Right lobe of liver (tissue), 6 donors: ENCODE data around the gene PFKFB3. TPM values are rescaled to one million over a fixed set of nuclear protein-coding genes. Genes with fewer than 3 reads are reported as not detected.
A peak's percentile ranks its signal among the peaks of the same experiment; 100 is the strongest.
"Not testable (repeated sequence)": the region's sequence is repeated elsewhere in the genome, so short reads cannot be mapped to it uniquely, and the experiment has no call there.

Experiments
- ATAC-seq, 4 donors: fragments of 200-7000 bp; cut with Tn5 transposase; one replicate each; pipeline ENCODE4 v1.9.1; 2020; ENCODE audit warnings: mild to moderate bottlenecking in 4 of 4, moderate library complexity in 4 of 4
- DNase-seq, 3 donors: peaks; one replicate each; pipeline ENCODE4 v3.0.0-alpha.2; 2020
- H3K27ac ChIP-seq, 3 donors: fragments of 200-600 bp; one replicate each; pipeline ENCODE4 v1.8.0; 2022
- H3K27me3 ChIP-seq, 2 donors: fragments of 200-600 bp; one replicate each; pipeline ENCODE4 v1.8.0; 2022
- H3K36me3 ChIP-seq, 4 donors: fragments of 200-600 bp; sonication (generic) in 1 of 4; one replicate each; pipeline versions ENCODE4 v1.5.1 to v1.8.0; 2017 to 2022; ENCODE audit warnings: control low read depth in 1 of 4
- H3K4me1 ChIP-seq, 4 donors: fragments of 200-600 bp; sonication (generic) in 1 of 4; one replicate each; pipeline versions ENCODE4 v1.5.1 to v1.8.0; 2017 to 2022; ENCODE audit warnings: control low read depth in 1 of 4
- H3K4me3 ChIP-seq, 3 donors: fragments of 200-600 bp; one replicate each; pipeline ENCODE4 v1.8.0; 2022
- H3K9me3 ChIP-seq, 4 donors: fragments of 200-600 bp; sonication (generic) in 1 of 4; one replicate each; pipeline versions ENCODE4 v1.5.1 to v1.8.0; 2017 to 2022; ENCODE audit warnings: control low read depth in 1 of 4
- CTCF ChIP-seq, 4 donors: fragments of 200-600 bp in 3 of 4; fragments of 450-650 bp in 1 of 4; IDR thresholded peaks; one replicate each; pipeline versions ENCODE4 v1.5.1 to v1.8.0; 2016 to 2022; ENCODE audit warnings: antibody characterized with exemption in 4 of 4, mild to moderate bottlenecking in 2 of 4
- POLR2A ChIP-seq: fragments of 450-650 bp; IDR thresholded peaks from one replicate; pipeline ENCODE4 v1.6.1; 2017; ENCODE audit warnings: antibody characterized with exemption, mild to moderate bottlenecking
- WGBS: methylation state at CpG from one replicate; pipeline ENCODE4 v1.1.6; 2018; ENCODE audit warnings: low coverage, low lambda C conversion rate; ENCODE audit not compliant: insufficient coverage; ENCODE audit errors: missing lambda C conversion rate; 5-methylcytosine and 5-hydroxymethylcytosine counted together
- intact Hi-C, 2 donors: fragments of 100-400 bp; cut with DNase I; formaldehyde crosslinking; loops; one replicate each; pipeline versions ENCODE4 v1.11.2 to v1.14.1; 2022
- total RNA-seq, 6 experiments: library from RNA; depleted of rRNA in 2 of 6; stranded (reverse); fragments of >200 nt in 2 of 6; fragmentation: NEBNext Ultra II Directional in 3 of 6; extraction: Animal tissue kit (Norgen Biotek cat#: 25700) in 3 of 6; gene quantifications; one replicate each; pipeline versions ENCODE4 v1.1.0 to v1.2.4, GENCODE V29; 2016 to 2023
- donor health status: DM: no; HTN: yes; CAD: no.
- donor health status: DM: no; HTN: no; CAD: no.
- donor health status: DM: no; HTN: no; CAD: no.
- donor health status: DM: no; HTN: yes; CAD: no.
- donor health status: DM: no; HTN: yes; CAD: no.

Gene PFKFB3
- total RNA-seq, 6 experiments from 2014 or later, result 6.8 to 57.8 (median 20.8) TPM

- no peak for ATAC-seq
- peaks cover 0 to 13% (median 2%) of the 10 kb centered on the region in 4 donors for H3K4me1 ChIP-seq
- WGBS, result 66% methylated on average over 9 of the region's 18 CpGs
- H3K36me3 ChIP-seq, result no peaks in the 10 kb centered on the region
- H3K27ac ChIP-seq, result no peak overlapping the region
- H3K9me3 ChIP-seq, result no peaks in the 10 kb centered on the region
- no peak for DNase-seq
- H3K4me3 ChIP-seq, result no peak overlapping the region
- H3K27me3 ChIP-seq, result no peaks in the 10 kb centered on the region
- TF ChIP-seq CTCF (IDR thresholded peaks at IDR 0.05) (no peak), POLR2A (no peak)
- intact Hi-C loops, result no loop called here
Measured at GRCh38 chr10:6185039-6185716, 17.6 kb upstream of the PFKFB3 start.

DNA sequence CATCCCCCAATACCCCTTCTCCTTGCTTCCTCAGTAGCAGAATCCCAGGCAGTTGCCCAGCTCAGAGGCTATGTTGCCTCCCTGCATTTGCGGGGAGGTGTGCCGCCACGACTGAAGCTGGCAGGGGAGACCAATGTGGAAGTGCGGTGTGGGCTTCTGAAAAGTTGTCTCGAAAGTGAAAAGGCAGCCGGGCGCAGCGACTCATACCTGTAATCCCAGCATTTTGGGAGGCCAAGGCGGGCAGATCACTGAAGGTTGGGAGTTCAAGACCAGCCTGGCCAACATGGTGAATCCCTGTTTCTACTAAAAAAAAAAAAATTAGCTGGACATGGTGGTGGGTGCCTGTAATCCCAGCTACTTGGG is 15.9 kb upstream of the PFKFB3 start:
- 95% methylated on average over 8 of the region's 9 CpGs for WGBS

DNA sequence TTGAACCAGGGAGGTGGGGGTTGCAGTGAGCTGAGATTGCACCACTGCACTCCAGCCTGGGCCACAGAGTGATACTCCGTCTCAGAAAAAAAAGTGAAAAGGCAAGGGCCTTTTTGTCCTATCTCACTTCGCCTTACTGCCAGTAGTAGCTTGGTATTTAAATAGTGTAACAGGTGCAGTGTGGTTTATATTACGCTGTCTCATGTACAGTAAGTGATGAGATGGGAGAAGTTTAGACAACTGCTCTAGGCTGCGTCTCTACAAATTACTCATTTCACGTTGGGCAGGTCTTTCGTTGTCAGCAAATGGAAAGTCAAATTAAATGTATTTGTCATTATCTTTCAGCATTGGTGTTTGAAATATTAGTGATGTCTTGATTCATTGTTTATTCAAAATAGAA is 15.5 kb upstream of the PFKFB3 start:
- no peaks in the 10 kb centered on the region for H3K36me3 ChIP-seq
- H3K4me3 ChIP-seq, result no peak overlapping the region
- 82% methylated on average over 5 of the region's 6 CpGs for WGBS
- no peaks in the 10 kb centered on the region for H3K9me3 ChIP-seq
- TF ChIP-seq CTCF (IDR thresholded peaks at IDR 0.05) (no peak), POLR2A (no peak)
- no peak for DNase-seq
- H3K27ac ChIP-seq, result no peak overlapping the region
- no peaks in the 10 kb centered on the region for H3K27me3 ChIP-seq
- H3K4me1 ChIP-seq, result peaks cover 0 to 18% (median 6%) of the 10 kb centered on the region in 4 donors
- no peak for ATAC-seq
- intact Hi-C loops, result no loop called here

More for the DNA sequence above, 15.9 kb upstream of the PFKFB3 start:
- intact Hi-C loops, result no loop called here
- H3K4me3 ChIP-seq, result no peak overlapping the region
- peaks cover 0 to 21% (median 7%) of the 10 kb centered on the region in 4 donors for H3K4me1 ChIP-seq
- H3K27me3 ChIP-seq, result no peaks in the 10 kb centered on the region
- no peaks in the 10 kb centered on the region for H3K36me3 ChIP-seq
- DNase-seq (no peak), ATAC-seq (no peak)
- no peaks in the 10 kb centered on the region for H3K9me3 ChIP-seq
- no peak overlapping the region for H3K27ac ChIP-seq
- TF ChIP-seq POLR2A, result no peak
- no peak for TF ChIP-seq CTCF (IDR thresholded peaks at IDR 0.05)

DNA sequence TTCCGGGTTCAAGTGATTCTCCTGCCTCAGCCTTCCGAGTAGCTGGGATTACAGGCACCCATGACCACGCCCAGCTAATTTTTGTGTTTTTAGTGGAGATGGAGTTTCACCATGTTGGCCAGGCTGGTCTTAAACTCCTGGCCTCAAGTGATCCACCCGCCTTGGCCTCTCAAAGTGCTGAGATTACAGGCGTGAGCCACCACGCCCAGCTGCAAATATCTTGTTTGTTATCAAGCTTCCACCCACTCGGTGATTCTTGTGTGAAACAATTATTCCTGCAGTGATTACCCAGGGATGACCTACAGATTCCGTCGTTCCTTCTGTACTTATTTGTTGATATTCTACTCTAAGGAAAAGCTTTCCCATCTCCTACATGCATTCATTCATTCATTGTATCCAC is 12.7 kb upstream of the PFKFB3 start:
- ATAC-seq, intact Hi-C loops, DNase-seq: not testable (repeated sequence)

GRCh38 chr10:6191147-6191546 is 11.6 kb upstream of the PFKFB3 start:
- peak overlapping the region in 2 of 3 donors; percentile 55 to 87 for H3K27ac ChIP-seq
- no peak overlapping the region for H3K4me3 ChIP-seq
- TF ChIP-seq POLR2A (no peak), CTCF (IDR thresholded peaks at IDR 0.05) (no peak)
- H3K9me3 ChIP-seq, result no peaks in the 10 kb centered on the region
- no peaks in the 10 kb centered on the region for H3K36me3 ChIP-seq
- no peaks in the 10 kb centered on the region for H3K27me3 ChIP-seq
- no peak for ATAC-seq
- intact Hi-C loops, result no loop called here
- no peak for DNase-seq
- 56% methylated on average over 6 of the region's 8 CpGs for WGBS
- H3K4me1 ChIP-seq, result peaks cover 0 to 14% (median 7%) of the 10 kb centered on the region in 4 donors

More for the DNA sequence above, 12.7 kb upstream of the PFKFB3 start:
- peaks cover 0 to 14% (median 7%) of the 10 kb centered on the region in 4 donors for H3K4me1 ChIP-seq
- not testable (repeated sequence) for H3K4me3 ChIP-seq, H3K36me3 ChIP-seq, H3K27ac ChIP-seq, H3K9me3 ChIP-seq, H3K27me3 ChIP-seq
- 83% methylated on average over 6 of the region's 9 CpGs for WGBS
